Thyroid gland (tissue), 4 donors: ENCODE results near the gene RPP30. TPM values are rescaled to one million over a fixed set of nuclear protein-coding genes. Genes with fewer than 3 reads are reported as not detected.

Experiments
- DNase-seq, 2 donors: peaks; one replicate each; pipeline ENCODE4 v3.0.0-alpha.2; 2019
- H3K27ac ChIP-seq, 3 donors: fragments of 200-600 bp; sonication (generic); 1 replicate in 2 of 3; 2 replicates in 1 of 3; pipeline ENCODE4 v1.5.1; 2016 to 2019; ENCODE audit warnings: mild to moderate bottlenecking in 1 of 3, moderate library complexity in 1 of 3
- H3K27me3 ChIP-seq: fragments of 200-600 bp; sonication (generic); one replicate; pipeline ENCODE4 v1.5.1; 2019
- H3K36me3 ChIP-seq, 2 donors: fragments of 200-600 bp; sonication (generic); one replicate each; pipeline ENCODE4 v1.5.1; 2016 to 2019
- H3K4me1 ChIP-seq, 2 donors: fragments of 200-600 bp; sonication (generic); one replicate each; pipeline ENCODE4 v1.5.1; 2017 to 2019
- H3K4me3 ChIP-seq, 3 donors: fragments of 200-600 bp; sonication (generic); replicated peaks in 1 of 3; 1 replicate in 2 of 3; 2 replicates in 1 of 3; pipeline ENCODE4 v1.5.1; 2016; ENCODE audit warnings: mild to moderate bottlenecking in 1 of 3
- H3K9me3 ChIP-seq: fragments of 200-600 bp; sonication (generic); one replicate; pipeline ENCODE4 v1.5.1; 2017
- POLR2A ChIP-seq, 2 donors: fragments of 450-650 bp; IDR thresholded peaks; one replicate each; pipeline ENCODE4 v1.6.1; 2017; ENCODE audit warnings: antibody characterized with exemption in 2 of 2, mild to moderate bottlenecking in 2 of 2, moderate library complexity in 1 of 2
- WGBS, 2 donors: methylation state at CpG; one replicate each; pipeline ENCODE4 v1.1.5; 2017; 5-methylcytosine and 5-hydroxymethylcytosine counted together
- intact Hi-C: fragments of 100-400 bp; cut with DNase I; formaldehyde crosslinking; loops from one replicate; pipeline ENCODE4 v1.15.1; 2023
- total RNA-seq, 4 donors: library from RNA; depleted of rRNA; stranded (reverse); fragments of >200 nt; gene quantifications; one replicate each; pipeline ENCODE4 v1.2.3, GENCODE V29; 2016
- TF ChIP-seq, protein P1 (sequence below), 6 experiments: fragments of 200-600 bp in 3 of 6; fragments of 450-650 bp in 3 of 6; sonication (generic) in 3 of 6; IDR thresholded peaks; one replicate each; pipeline ENCODE4 v1.5.1; 2016 to 2019; ENCODE audit warnings: antibody characterized with exemption in 6 of 6, mild to moderate bottlenecking in 2 of 6, inconsistent platforms in 1 of 6, moderate library complexity in 1 of 6

Gene RPP30
- total RNA-seq, 4 donors from 2014 or later, result 20.4 to 62.6 (median 36.3) TPM

DNA sequence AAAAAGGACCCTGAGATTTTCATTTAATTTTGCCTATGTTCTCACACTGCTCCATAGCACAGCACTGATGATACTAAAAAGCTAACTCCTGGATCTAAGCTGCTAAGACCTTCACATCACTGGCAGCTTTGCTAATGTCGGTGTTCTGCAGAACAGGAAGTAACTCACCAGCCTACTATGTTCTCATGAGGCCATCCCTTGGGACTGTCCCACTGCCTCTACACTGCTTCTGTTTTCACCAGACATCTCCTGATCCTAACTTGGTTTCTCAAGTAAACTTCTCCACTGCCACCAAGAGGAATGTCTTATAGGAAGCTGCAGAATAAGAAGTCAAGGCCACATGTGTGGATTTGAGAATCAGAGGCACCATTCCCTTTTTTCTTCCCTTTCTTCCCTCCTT lies 29.0 kb upstream of the RPP30 start:
- DNase-seq, result no peak
- TF ChIP-seq, protein P1, sequence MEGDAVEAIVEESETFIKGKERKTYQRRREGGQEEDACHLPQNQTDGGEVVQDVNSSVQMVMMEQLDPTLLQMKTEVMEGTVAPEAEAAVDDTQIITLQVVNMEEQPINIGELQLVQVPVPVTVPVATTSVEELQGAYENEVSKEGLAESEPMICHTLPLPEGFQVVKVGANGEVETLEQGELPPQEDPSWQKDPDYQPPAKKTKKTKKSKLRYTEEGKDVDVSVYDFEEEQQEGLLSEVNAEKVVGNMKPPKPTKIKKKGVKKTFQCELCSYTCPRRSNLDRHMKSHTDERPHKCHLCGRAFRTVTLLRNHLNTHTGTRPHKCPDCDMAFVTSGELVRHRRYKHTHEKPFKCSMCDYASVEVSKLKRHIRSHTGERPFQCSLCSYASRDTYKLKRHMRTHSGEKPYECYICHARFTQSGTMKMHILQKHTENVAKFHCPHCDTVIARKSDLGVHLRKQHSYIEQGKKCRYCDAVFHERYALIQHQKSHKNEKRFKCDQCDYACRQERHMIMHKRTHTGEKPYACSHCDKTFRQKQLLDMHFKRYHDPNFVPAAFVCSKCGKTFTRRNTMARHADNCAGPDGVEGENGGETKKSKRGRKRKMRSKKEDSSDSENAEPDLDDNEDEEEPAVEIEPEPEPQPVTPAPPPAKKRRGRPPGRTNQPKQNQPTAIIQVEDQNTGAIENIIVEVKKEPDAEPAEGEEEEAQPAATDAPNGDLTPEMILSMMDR (IDR thresholded peaks at IDR 0.05), result no peak
- no peak for TF ChIP-seq POLR2A (IDR thresholded peaks at IDR 0.05)
- no peak overlapping the region for H3K4me3 ChIP-seq
- no peaks in the 10 kb centered on the region for H3K9me3 ChIP-seq
- H3K36me3 ChIP-seq, result no peaks in the 10 kb centered on the region
- intact Hi-C loops, result no loop called here
- H3K4me1 ChIP-seq, result no peaks in the 10 kb centered on the region
- WGBS, 2 donors, result 76 to 82% methylated on average over 1 of the region's 1 CpG
- no peaks in the 10 kb centered on the region for H3K27me3 ChIP-seq
- no peak overlapping the region for H3K27ac ChIP-seq

DNA sequence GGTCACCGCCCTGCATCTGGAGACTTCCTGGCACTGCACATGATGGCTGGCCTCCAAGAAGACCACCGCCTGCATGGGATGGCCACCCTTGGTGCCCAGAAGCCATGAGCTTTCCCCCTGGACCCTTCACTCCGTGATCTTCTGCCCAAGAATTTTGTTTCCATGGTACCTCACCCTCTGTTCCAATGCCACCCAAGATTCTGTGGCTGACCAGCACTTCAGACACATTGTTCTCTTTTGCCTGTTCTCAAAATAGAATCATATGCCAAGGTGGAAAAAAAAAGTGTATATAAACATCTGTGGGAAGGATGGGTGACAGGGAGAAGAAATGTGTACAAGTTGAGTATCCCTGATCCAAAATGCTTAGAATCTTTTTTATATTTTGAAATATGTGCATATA lies 26.0 kb upstream of the RPP30 start:
- Histone ChIP-seq H3K27me3 (no peaks in the 10 kb centered on the region), H3K4me3 (no peak overlapping the region), H3K27ac (no peak overlapping the region), H3K9me3 (no peaks in the 10 kb centered on the region), H3K36me3 (no peaks in the 10 kb centered on the region), H3K4me1 (no peaks in the 10 kb centered on the region)
- WGBS, 2 donors, result 77 to 84% methylated on average over 3 of the region's 3 CpGs
- no peak for TF ChIP-seq POLR2A (IDR thresholded peaks at IDR 0.05)
- TF ChIP-seq, protein P1 (IDR thresholded peaks at IDR 0.05), result no peak
- intact Hi-C loops, result no loop called here
- DNase-seq, result no peak

GRCh38 chr10:90846746-90847145 lies 25.0 kb upstream of the RPP30 start:
- WGBS, 2 donors, result 70 to 72% methylated on average over 1 of the region's 1 CpG
- TF ChIP-seq POLR2A (IDR thresholded peaks at IDR 0.05), result no peak
- TF ChIP-seq, protein P1 (IDR thresholded peaks at IDR 0.05), result no peak
- intact Hi-C loops, result no loop called here
- H3K27me3 ChIP-seq, result no peaks in the 10 kb centered on the region
- no peaks in the 10 kb centered on the region for H3K36me3 ChIP-seq
- no peaks in the 10 kb centered on the region for H3K9me3 ChIP-seq
- no peaks in the 10 kb centered on the region for H3K4me1 ChIP-seq
- H3K4me3 ChIP-seq, result no peak overlapping the region
- H3K27ac ChIP-seq, result no peak overlapping the region
- DNase-seq, result no peak

DNA sequence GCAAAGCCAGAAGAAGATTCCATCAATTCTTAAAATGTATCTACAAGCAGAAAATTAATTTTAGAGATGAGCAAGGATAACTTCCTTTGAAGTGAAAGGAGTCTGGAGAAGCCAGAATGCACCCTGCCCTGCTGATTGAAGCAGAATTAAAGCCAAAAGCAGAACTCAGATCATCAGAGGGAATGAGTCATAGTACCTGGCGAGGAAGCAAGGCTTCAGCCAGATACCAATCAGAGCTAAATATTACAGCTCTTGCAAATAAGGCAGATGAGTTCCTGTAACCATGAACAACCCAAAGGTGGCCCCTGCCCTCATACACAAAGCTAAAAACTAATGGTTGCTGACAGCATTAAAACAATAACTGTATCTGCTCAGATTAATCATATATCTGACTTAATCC lies 24.3 kb upstream of the RPP30 start:
- Histone ChIP-seq H3K36me3 (no peaks in the 10 kb centered on the region), H3K27me3 (no peaks in the 10 kb centered on the region), H3K9me3 (no peaks in the 10 kb centered on the region), H3K4me1 (no peaks in the 10 kb centered on the region), H3K27ac (no peak overlapping the region), H3K4me3 (no peak overlapping the region)
- TF ChIP-seq POLR2A (IDR thresholded peaks at IDR 0.05), result no peak
- TF ChIP-seq, protein P1 (IDR thresholded peaks at IDR 0.05), result no peak
- intact Hi-C loops, result no loop called here
- 36 to 74% methylated on average over 1 of the region's 1 CpG for WGBS, 2 donors
- DNase-seq, result no peak

- no peak for DNase-seq
- H3K4me1 ChIP-seq, result no peaks in the 10 kb centered on the region
- 82 to 89% methylated on average over 1 of the region's 1 CpG for WGBS, 2 donors
- H3K4me3 ChIP-seq, result no peak overlapping the region
- intact Hi-C loops, result no loop called here
- no peaks in the 10 kb centered on the region for H3K9me3 ChIP-seq
- no peaks in the 10 kb centered on the region for H3K36me3 ChIP-seq
- H3K27ac ChIP-seq, result no peak overlapping the region
- no peaks in the 10 kb centered on the region for H3K27me3 ChIP-seq
- TF ChIP-seq, protein P1 (IDR thresholded peaks at IDR 0.05), result no peak
- no peak for TF ChIP-seq POLR2A (IDR thresholded peaks at IDR 0.05)
Measured at GRCh38 chr10:90849956-90850749, 21.6 kb upstream of the RPP30 start.
